Activated B cell treated with CpG ODN at 0.5 μM for 24 hours (primary cell): ENCODE results near the gene CDH20. TPM values are rescaled to one million over a fixed set of nuclear protein-coding genes. Genes with fewer than 3 reads are reported as not detected.

Experiments used
- ATAC-seq: fragments of 200-7000 bp; cut with Tn5 transposase; one replicate; pipeline ENCODE4 v1.10.0; 2021; ENCODE audit warnings: low read depth, mild to moderate bottlenecking, moderate library complexity
- CTCF ChIA-PET: fragments of 350-600 bp; sonication (Branson Sonifier 250); formaldehyde crosslinking; loops from one replicate; lab custom pipeline; 2021; ENCODE audit warnings: antibody characterized with exemption; lab: Charles Lee
- POLR2A ChIA-PET: fragments of 350-600 bp; sonication (Branson Sonifier 250); formaldehyde crosslinking; loops from one replicate; lab custom pipeline; 2021; ENCODE audit warnings: antibody characterized with exemption; lab: Charles Lee
- DNase-seq: peaks from one replicate; pipeline ENCODE4 v3.0.0; 2022
- H3K27ac Mint-ChIP-seq: one replicate; pipeline ENCODE4 v1.8.0; 2020; ENCODE audit warnings: mixed read lengths
- H3K27me3 Mint-ChIP-seq: one replicate; pipeline ENCODE4 v1.8.0; 2021; ENCODE audit warnings: mixed read lengths
- H3K36me3 Mint-ChIP-seq: one replicate; pipeline ENCODE4 v1.8.0; 2021; ENCODE audit warnings: low read depth, mixed read lengths
- H3K4me1 Mint-ChIP-seq: one replicate; pipeline ENCODE4 v1.8.0; 2021; ENCODE audit warnings: mixed read lengths
- H3K4me3 Mint-ChIP-seq: one replicate; pipeline ENCODE4 v1.8.0; 2020; ENCODE audit warnings: mild to moderate bottlenecking, mixed read lengths
- H3K9me3 Mint-ChIP-seq: one replicate; pipeline ENCODE4 v1.8.0; 2020; ENCODE audit warnings: mixed read lengths
- intact Hi-C: fragments of 100-400 bp; cut with micrococcal nuclease; formaldehyde crosslinking; loops from one replicate; pipeline ENCODE4 v1.15.1; 2024
- total RNA-seq: library from RNA; stranded (reverse); gene quantifications from 2 replicates; pipeline ENCODE4 v1.2.3, GENCODE V29; 2022
- TF ChIP-seq, protein P1 (sequence below): fragments of 200-600 bp; IDR thresholded peaks from one replicate; pipeline ENCODE4 v1.8.0; 2022; ENCODE audit warnings: antibody characterized with exemption, mild to moderate bottlenecking

CDH20 gene
- total RNA-seq, 1 donor from 2014 or later: 0.07 TPM

DNA sequence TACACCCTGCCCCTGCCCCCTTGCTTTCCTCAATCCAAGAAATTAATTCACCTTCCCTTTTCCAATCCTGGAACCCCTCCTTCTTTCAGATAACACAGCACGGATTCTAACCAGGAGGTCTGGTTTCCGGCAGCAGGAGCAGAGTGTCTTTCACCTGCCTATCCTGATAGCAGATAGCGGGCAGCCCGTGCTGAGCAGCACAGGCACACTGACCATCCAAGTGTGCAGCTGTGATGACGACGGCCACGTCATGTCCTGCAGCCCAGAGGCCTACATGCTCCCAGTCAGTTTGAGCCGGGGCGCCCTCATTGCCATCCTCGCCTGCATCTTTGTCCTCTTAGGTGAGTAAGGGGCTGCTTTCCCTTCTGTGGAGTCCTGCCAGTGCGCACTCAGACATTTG is 216.7 kb downstream of the CDH20 start:
- POLR2A ChIA-PET: no interaction called here
- H3K9me3 Mint-ChIP-seq: no peaks in the 10 kb centered on the region
- intact Hi-C loops: no loop called here
- no peak overlapping the region for H3K4me3 Mint-ChIP-seq
- DNase-seq (no peak), ATAC-seq (no peak)
- no peak overlapping the region for H3K27ac Mint-ChIP-seq
- TF ChIP-seq, protein P1, sequence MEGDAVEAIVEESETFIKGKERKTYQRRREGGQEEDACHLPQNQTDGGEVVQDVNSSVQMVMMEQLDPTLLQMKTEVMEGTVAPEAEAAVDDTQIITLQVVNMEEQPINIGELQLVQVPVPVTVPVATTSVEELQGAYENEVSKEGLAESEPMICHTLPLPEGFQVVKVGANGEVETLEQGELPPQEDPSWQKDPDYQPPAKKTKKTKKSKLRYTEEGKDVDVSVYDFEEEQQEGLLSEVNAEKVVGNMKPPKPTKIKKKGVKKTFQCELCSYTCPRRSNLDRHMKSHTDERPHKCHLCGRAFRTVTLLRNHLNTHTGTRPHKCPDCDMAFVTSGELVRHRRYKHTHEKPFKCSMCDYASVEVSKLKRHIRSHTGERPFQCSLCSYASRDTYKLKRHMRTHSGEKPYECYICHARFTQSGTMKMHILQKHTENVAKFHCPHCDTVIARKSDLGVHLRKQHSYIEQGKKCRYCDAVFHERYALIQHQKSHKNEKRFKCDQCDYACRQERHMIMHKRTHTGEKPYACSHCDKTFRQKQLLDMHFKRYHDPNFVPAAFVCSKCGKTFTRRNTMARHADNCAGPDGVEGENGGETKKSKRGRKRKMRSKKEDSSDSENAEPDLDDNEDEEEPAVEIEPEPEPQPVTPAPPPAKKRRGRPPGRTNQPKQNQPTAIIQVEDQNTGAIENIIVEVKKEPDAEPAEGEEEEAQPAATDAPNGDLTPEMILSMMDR: no peak
- H3K4me1 Mint-ChIP-seq: peaks cover 1% of the 10 kb centered on the region
- H3K27me3 Mint-ChIP-seq: peaks cover 5% of the 10 kb centered on the region
- CTCF ChIA-PET: interaction anchor here (1.3 to 1.4 kb wide), 2 partner anchors 581 to 583 kb away, joined by 3 to 5 read pairs; no protein-coding TSS in a partner anchor
- H3K36me3 Mint-ChIP-seq: no peaks in the 10 kb centered on the region

DNA sequence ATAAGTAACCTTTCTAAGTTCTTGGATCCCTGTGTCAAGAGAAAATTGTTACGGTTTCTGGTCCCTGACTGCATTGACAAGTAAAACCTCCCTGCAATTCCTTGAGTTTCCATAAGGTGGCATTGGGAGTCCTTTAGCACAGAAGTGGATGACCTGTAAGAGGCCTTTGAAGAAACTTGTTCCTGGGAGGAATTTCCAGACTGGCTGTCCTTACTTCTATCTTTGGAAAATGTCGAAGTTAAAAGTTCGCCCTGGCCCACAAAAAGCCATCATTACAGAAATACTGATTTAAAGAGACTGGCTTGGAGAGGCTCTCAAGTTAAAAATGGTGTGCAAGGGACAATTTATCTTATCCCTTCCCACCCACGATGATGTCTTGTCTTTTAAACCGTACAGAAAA is 218.4 kb downstream of the CDH20 start:
- TF ChIP-seq, protein P1: no peak
- DNase-seq (no peak), ATAC-seq (no peak)
- intact Hi-C loops: loop anchor here (1.0 kb wide), 1 partner anchor 580 kb away; no protein-coding TSS in a partner anchor
- H3K9me3 Mint-ChIP-seq: no peaks in the 10 kb centered on the region
- CTCF ChIA-PET: interaction anchor here (1.0 to 1.6 kb wide), 3 partner anchors 577 to 581 kb away, joined by 3 to 5 read pairs (median 3); no protein-coding TSS in a partner anchor
- peaks cover 1% of the 10 kb centered on the region for H3K4me1 Mint-ChIP-seq
- H3K27me3 Mint-ChIP-seq: peaks cover 5% of the 10 kb centered on the region
- H3K4me3 Mint-ChIP-seq: no peak overlapping the region
- no peaks in the 10 kb centered on the region for H3K36me3 Mint-ChIP-seq
- H3K27ac Mint-ChIP-seq: no peak overlapping the region
- POLR2A ChIA-PET: no interaction called here

DNA sequence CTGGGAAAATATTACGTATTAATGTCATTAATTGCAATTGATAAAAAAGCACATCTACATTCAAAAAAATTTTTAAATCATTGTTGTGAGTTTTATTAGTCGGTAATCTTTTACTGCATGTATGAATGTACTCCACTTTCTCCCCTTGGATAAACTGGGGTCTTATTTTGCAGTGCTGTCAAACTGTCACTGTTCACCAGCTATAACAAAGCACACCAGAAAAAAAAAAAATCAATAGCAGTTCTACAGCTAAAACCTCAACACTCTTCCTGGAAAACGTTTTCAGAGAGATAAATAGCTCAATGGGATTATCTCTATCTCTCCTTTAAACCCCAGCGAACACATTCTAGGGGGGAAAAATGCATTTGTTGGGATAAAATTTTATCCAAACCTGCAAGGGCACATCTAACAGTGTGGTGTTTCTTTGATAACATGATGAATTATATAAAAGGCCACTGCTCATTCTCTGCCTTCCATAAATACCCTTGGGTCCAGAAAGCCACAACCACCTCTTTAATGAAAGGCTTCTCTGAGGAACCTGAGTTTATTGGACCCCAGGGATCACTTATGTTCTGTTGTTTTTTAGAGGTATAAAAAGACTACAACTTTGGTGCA is 219.9 kb downstream of the CDH20 start:
- ChIA-PET POLR2A (no interaction called here), CTCF (interaction anchor here (1.6 kb wide), 1 partner anchor 578 kb away, joined by 5 read pairs; no protein-coding TSS in a partner anchor)
- intact Hi-C loops: no loop called here
- H3K4me3 Mint-ChIP-seq: no peak overlapping the region
- H3K36me3 Mint-ChIP-seq: no peaks in the 10 kb centered on the region
- ATAC-seq (no peak), DNase-seq (no peak)
- peaks cover 1% of the 10 kb centered on the region for H3K4me1 Mint-ChIP-seq
- H3K27ac Mint-ChIP-seq: no peak overlapping the region
- peaks cover 5% of the 10 kb centered on the region for H3K27me3 Mint-ChIP-seq
- H3K9me3 Mint-ChIP-seq: no peaks in the 10 kb centered on the region
- TF ChIP-seq, protein P1: no peak

DNA sequence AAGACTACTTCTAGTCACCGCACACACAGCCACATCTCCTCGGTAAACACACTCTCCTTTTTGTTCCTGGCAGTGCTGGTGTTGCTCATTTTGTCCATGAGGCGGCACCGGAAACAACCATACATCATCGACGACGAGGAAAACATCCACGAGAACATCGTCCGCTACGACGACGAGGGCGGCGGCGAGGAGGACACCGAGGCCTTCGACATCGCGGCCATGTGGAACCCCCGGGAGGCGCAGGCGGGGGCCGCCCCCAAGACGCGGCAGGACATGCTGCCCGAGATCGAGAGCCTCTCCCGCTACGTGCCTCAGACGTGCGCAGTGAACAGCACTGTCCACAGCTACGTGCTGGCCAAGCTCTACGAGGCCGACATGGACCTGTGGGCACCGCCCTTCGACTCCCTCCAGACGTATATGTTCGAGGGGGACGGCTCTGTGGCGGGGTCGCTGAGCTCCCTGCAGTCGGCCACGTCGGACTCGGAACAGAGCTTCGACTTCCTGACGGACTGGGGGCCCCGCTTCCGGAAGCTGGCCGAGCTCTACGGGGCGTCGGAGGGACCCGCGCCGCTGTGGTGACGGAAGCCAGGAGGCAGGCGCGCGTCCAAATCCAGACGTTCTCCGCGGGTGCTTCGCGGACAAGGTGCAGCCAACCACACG is 221.0 kb downstream of the CDH20 start:
- no peaks in the 10 kb centered on the region for H3K36me3 Mint-ChIP-seq
- H3K27me3 Mint-ChIP-seq: peaks cover 5% of the 10 kb centered on the region
- intact Hi-C loops: no loop called here
- ChIA-PET POLR2A (no interaction called here), CTCF (no interaction called here)
- ATAC-seq (peak; percentile 56), DNase-seq (no peak)
- H3K4me1 Mint-ChIP-seq: peaks cover 1% of the 10 kb centered on the region
- TF ChIP-seq, protein P1: no peak
- peak overlapping the region; percentile 77 for H3K4me3 Mint-ChIP-seq
- H3K9me3 Mint-ChIP-seq: no peaks in the 10 kb centered on the region
- no peak overlapping the region for H3K27ac Mint-ChIP-seq

DNA sequence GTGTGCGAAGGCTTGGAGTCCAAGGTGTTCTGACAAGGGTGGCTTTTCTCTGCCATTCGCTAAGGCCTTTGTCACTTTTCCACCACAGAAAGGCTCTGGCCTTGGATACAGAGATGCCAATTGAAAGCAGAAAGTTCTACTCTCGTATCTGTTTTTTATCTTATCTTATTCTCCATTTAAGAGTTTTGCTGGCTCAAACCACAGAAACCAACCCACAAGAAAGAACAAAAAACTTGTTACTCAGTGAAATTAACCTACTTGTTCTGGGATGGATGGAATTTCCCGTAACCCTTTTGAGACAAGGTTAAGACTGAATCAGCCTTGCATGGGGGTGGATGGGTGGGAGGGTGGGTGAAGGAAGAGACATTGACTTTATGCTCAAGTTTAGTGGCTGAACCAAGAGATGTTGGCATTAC is 221.7 kb downstream of the CDH20 start:
- DNase-seq (no peak), ATAC-seq (no peak)
- no peaks in the 10 kb centered on the region for H3K36me3 Mint-ChIP-seq
- H3K9me3 Mint-ChIP-seq: no peaks in the 10 kb centered on the region
- intact Hi-C loops: no loop called here
- H3K27me3 Mint-ChIP-seq: peaks cover 5% of the 10 kb centered on the region
- ChIA-PET CTCF (no interaction called here), POLR2A (no interaction called here)
- peaks cover 1% of the 10 kb centered on the region for H3K4me1 Mint-ChIP-seq
- peak overlapping the region; percentile 77 for H3K4me3 Mint-ChIP-seq
- TF ChIP-seq, protein P1: no peak
- no peak overlapping the region for H3K27ac Mint-ChIP-seq
